Ectodermal cell (in vitro differentiated cells): ENCODE measurements around the gene CATSPER4. TPM values are rescaled to one million over a fixed set of nuclear protein-coding genes. Genes with fewer than 3 reads are reported as not detected.

Experiments
- H3K27ac ChIP-seq: 2 replicates; pipeline ENCODE4 v1.7.0; 2013; ENCODE audit warnings: mild to moderate bottlenecking, low read depth, low read length; ENCODE audit not compliant: insufficient read depth, poor library complexity, severe bottlenecking
- H3K27me3 ChIP-seq: 2 replicates; pipeline ENCODE4 v1.7.0; 2013; ENCODE audit warnings: mild to moderate bottlenecking, low read length; ENCODE audit not compliant: insufficient read depth, control insufficient read depth, poor library complexity, severe bottlenecking
- H3K36me3 ChIP-seq: one replicate; pipeline ENCODE4 v1.7.0; 2013; ENCODE audit warnings: low read length; ENCODE audit not compliant: control insufficient read depth, insufficient read depth
- H3K4me1 ChIP-seq: one replicate; pipeline ENCODE4 v1.7.0; 2013; ENCODE audit warnings: low read length; ENCODE audit not compliant: control insufficient read depth, insufficient read depth
- H3K4me3 ChIP-seq: 2 replicates; pipeline ENCODE4 v1.7.0; 2013; ENCODE audit warnings: low read depth, low read length, control low read depth; ENCODE audit not compliant: insufficient read depth
- H3K9me3 ChIP-seq: 2 replicates; pipeline ENCODE4 v1.7.0; 2013; ENCODE audit warnings: mild to moderate bottlenecking, low read length, moderate library complexity; ENCODE audit not compliant: control insufficient read depth
- WGBS, 2 experiments: methylation state at CpG; one replicate each; pipeline ENCODE4 v1.1.7; 2013; ENCODE audit warnings: missing lambda C conversion rate in 2 of 2; 5-methylcytosine and 5-hydroxymethylcytosine counted together
- polyA plus RNA-seq, 4 experiments: library from polyadenylated mRNA; stranded (reverse); fragments of 50-300 nt; gene quantifications; one replicate each; pipeline ENCODE4 v1.2.3, GENCODE V29; 2013

The CATSPER4 gene
- polyA plus RNA-seq (2013, experiment 1 of 4), result not detected
- polyA plus RNA-seq (2013, experiment 2 of 4), result 0.20 TPM
- 0.16 TPM for polyA plus RNA-seq (2013, experiment 3 of 4)
- 0.20 TPM for polyA plus RNA-seq (2013, experiment 4 of 4)

- no peaks in the 10 kb centered on the region for H3K36me3 ChIP-seq
- H3K27me3 ChIP-seq, result no peaks in the 10 kb centered on the region
- 19% methylated on average over 16 of the region's 16 CpGs for WGBS, 2 experiments
- H3K4me1 ChIP-seq, result peaks cover 15% of the 10 kb centered on the region
- H3K27ac ChIP-seq, result peak within 1 kb of the TSS; percentile 16
- H3K4me3 ChIP-seq, result no peak within 1 kb of the TSS
- H3K9me3 ChIP-seq, result no peaks in the 10 kb centered on the region
Measured at GRCh38 chr1:26190373-26190987, at the start of gene CATSPER4. TSS of gene CATSPER4 (plus strand) at chr1:26190602. CDS start at chr1:26190628, 26 bp downstream.

DNA sequence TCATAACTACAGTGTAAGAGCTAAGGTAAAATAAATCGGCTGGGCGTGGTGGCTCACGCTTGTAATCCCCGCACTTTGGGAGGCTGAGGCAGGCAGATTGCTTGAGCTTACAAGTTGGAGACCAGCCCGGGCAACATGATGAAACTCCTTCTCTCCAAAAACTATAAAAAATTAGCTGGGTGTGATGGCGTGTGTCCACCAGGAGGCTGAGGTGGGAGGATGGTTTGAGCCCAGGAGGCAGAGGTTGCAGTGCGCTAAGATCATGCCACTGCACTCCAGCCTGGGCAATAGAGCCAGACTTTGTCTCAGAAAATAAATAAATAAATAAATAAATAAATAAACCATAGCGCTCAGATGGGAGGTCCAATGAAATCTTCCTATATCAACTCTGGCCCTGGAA is 48.2 kb upstream of the CATSPER4 start:
- Histone ChIP-seq H3K27me3 (peaks cover 24% of the 10 kb centered on the region), H3K27ac (no peak overlapping the region), H3K36me3 (no peaks in the 10 kb centered on the region), H3K4me1 (no peaks in the 10 kb centered on the region), H3K9me3 (no peaks in the 10 kb centered on the region), H3K4me3 (no peak overlapping the region)
- 89 to 93% methylated on average over 8 of the region's 8 CpGs for WGBS, 2 experiments

GRCh38 chr1:26145041-26145959 is 45.1 kb upstream of the CATSPER4 start:
- H3K4me3 ChIP-seq, result no peak overlapping the region
- no peaks in the 10 kb centered on the region for H3K4me1 ChIP-seq
- H3K27ac ChIP-seq, result no peak overlapping the region
- H3K9me3 ChIP-seq, result no peaks in the 10 kb centered on the region
- H3K36me3 ChIP-seq, result no peaks in the 10 kb centered on the region
- peaks cover 30% of the 10 kb centered on the region for H3K27me3 ChIP-seq
- 35 to 38% methylated on average over 19 of the region's 19 CpGs for WGBS, 2 experiments

DNA sequence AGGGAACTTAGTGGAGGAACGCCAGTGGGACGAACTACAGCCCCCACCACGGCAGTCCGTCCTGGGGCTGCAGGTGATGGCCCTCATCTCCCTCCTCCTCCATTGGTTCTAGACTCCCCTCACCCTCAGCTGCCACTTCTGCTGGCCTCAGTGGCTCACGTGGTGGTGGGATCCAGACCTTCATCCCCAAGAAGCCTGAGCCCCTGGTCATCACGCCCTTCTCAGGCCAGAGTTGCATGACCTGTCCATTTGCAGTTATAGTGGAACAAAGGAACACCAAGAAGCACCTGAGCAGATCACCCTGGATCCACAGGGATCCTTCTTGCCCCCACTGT is 44.5 kb upstream of the CATSPER4 start:
- H3K4me3 ChIP-seq, result no peak overlapping the region
- H3K27me3 ChIP-seq, result peaks cover 35% of the 10 kb centered on the region
- H3K36me3 ChIP-seq, result no peaks in the 10 kb centered on the region
- 65 to 70% methylated on average over 6 of the region's 6 CpGs for whole genome bisulfite sequencing, 2 experiments
- no peak overlapping the region for H3K27ac ChIP-seq
- no peaks in the 10 kb centered on the region for H3K4me1 ChIP-seq
- no peaks in the 10 kb centered on the region for H3K9me3 ChIP-seq

GRCh38 chr1:26148887-26149286 is 41.5 kb upstream of the CATSPER4 start:
- H3K27me3 ChIP-seq, result peaks cover 49% of the 10 kb centered on the region
- H3K9me3 ChIP-seq, result no peaks in the 10 kb centered on the region
- H3K27ac ChIP-seq, result no peak overlapping the region
- H3K4me1 ChIP-seq, result no peaks in the 10 kb centered on the region
- no peak overlapping the region for H3K4me3 ChIP-seq
- H3K36me3 ChIP-seq, result no peaks in the 10 kb centered on the region

- Histone ChIP-seq H3K27me3 (peaks cover 59% of the 10 kb centered on the region), H3K4me3 (no peak overlapping the region), H3K4me1 (peaks cover 35% of the 10 kb centered on the region), H3K36me3 (no peaks in the 10 kb centered on the region), H3K9me3 (no peaks in the 10 kb centered on the region), H3K27ac (no peak overlapping the region)
- WGBS, 2 experiments, result 46 to 49% methylated on average over 5 of the region's 5 CpGs
Measured at GRCh38 chr1:26153966-26154532, 36.4 kb upstream of the CATSPER4 start.

DNA sequence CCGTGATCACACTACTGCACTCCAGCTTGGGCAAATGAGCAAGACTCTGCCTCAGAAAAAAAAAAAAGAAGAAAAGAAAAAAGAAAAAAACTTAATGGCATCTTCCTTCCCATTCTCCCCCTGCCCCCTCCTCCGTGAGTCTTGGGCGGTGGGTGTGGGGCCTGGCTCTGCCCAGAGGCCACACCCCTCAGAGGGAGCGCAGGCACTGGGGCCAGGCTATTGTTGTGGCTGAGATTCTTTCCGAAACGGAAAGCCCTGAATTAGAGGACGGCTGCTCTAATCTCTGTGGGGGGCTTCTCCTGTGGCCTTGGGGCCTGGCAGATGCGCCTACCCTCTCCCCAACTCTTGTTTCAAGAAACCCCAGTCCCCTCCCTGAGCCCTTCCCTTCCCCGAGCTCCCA is 35.7 kb upstream of the CATSPER4 start:
- H3K4me3 ChIP-seq, result no peak overlapping the region
- H3K27me3 ChIP-seq, result peaks cover 61% of the 10 kb centered on the region
- H3K4me1 ChIP-seq, result peaks cover 42% of the 10 kb centered on the region
- no peak overlapping the region for H3K27ac ChIP-seq
- no peaks in the 10 kb centered on the region for H3K9me3 ChIP-seq
- no peaks in the 10 kb centered on the region for H3K36me3 ChIP-seq
- WGBS, 2 experiments, result 3 to 5% methylated on average over 9 of the region's 9 CpGs

- H3K36me3 ChIP-seq, result no peaks in the 10 kb centered on the region
- H3K4me3 ChIP-seq, result peak overlapping the region; percentile 12
- peaks cover 61% of the 10 kb centered on the region for H3K27me3 ChIP-seq
- H3K4me1 ChIP-seq, result peaks cover 43% of the 10 kb centered on the region
- H3K27ac ChIP-seq, result no peak overlapping the region
- no peaks in the 10 kb centered on the region for H3K9me3 ChIP-seq
- 8 to 12% methylated on average over 21 of the region's 21 CpGs for WGBS, 2 experiments
Measured at GRCh38 chr1:26155370-26156284, 34.8 kb upstream of the CATSPER4 start.

GRCh38 chr1:26156285-26157038 is 33.9 kb upstream of the CATSPER4 start:
- Histone ChIP-seq H3K36me3 (no peaks in the 10 kb centered on the region), H3K27ac (no peak overlapping the region), H3K9me3 (no peaks in the 10 kb centered on the region), H3K4me1 (peaks cover 51% of the 10 kb centered on the region), H3K4me3 (no peak overlapping the region), H3K27me3 (peaks cover 68% of the 10 kb centered on the region)
- 6 to 7% methylated on average over 12 of the region's 12 CpGs for WGBS, 2 experiments
